Measurements from ENCODE around the gene TEX44.

GRCh38 chr2:231600619-231601355, 8.1 kb downstream of the TEX44 start:
- TF ChIP-seq CTCF (IDR thresholded peaks at IDR 0.05; ENCODE audit: insufficient read depth, low read length, poor library complexity, severe bottlenecking) = no peak
- no peak for TF ChIP-seq EZH2phosphoT487 (conservative IDR thresholded peaks at IDR 0.05; ENCODE audit: low read length)
